Measurements from ENCODE around the gene TSPAN8.
"Not testable (repeated sequence)": the region's sequence is repeated elsewhere in the genome, so short reads cannot be mapped to it uniquely, and the experiment has no call there.

TSPAN8 gene

GRCh38 chr12:71183018-71183417 is 25.2 kb upstream of the TSPAN8 start:
- ATAC-seq (replicated peaks; ENCODE audit: extremely low read depth, poor library complexity, severe bottlenecking) (no peak), DNase-seq (ENCODE audit: low spot score in 2 of 2) (no peak)
- H3K27me3 Mint-ChIP-seq, result no peaks in the 10 kb centered on the region
- peaks cover 9% of the 10 kb centered on the region for H3K9me3 Mint-ChIP-seq
- no peaks in the 10 kb centered on the region for H3K4me1 Mint-ChIP-seq
- no peak overlapping the region for H3K4me3 Mint-ChIP-seq
- H3K27ac Mint-ChIP-seq (ENCODE audit: low read depth), result no peak overlapping the region
- H3K36me3 Mint-ChIP-seq (ENCODE audit: insufficient read depth), result no peaks in the 10 kb centered on the region

DNA sequence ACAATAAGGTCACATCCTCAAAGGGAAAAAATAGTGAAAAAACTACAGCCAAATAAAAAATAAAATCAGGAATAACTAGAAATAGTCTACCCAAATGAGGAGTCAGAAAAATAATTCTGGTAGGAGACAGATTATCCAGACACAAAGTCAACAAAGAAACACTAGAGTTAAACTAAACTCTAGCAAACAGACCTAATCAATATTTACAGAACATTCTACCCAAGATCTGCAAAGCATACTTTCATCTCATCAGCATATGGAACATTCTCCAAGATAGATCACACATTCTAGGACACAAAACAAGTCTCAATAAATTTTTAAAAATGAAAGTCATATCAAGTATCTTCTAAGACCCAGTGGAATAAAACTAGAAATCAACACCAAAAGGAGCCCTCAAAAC is 20.4 kb upstream of the TSPAN8 start:
- H3K36me3 Mint-ChIP-seq (ENCODE audit: insufficient read depth), result no peaks in the 10 kb centered on the region
- no peaks in the 10 kb centered on the region for H3K4me1 Mint-ChIP-seq
- H3K9me3 Mint-ChIP-seq, result peaks cover 18% of the 10 kb centered on the region
- H3K27ac Mint-ChIP-seq (ENCODE audit: low read depth), result no peak overlapping the region
- DNase-seq (ENCODE audit: low spot score in 2 of 2) (no peak), ATAC-seq (replicated peaks; ENCODE audit: extremely low read depth, poor library complexity, severe bottlenecking) (no peak)
- H3K27me3 Mint-ChIP-seq, result no peaks in the 10 kb centered on the region
- H3K4me3 Mint-ChIP-seq, result no peak overlapping the region

DNA sequence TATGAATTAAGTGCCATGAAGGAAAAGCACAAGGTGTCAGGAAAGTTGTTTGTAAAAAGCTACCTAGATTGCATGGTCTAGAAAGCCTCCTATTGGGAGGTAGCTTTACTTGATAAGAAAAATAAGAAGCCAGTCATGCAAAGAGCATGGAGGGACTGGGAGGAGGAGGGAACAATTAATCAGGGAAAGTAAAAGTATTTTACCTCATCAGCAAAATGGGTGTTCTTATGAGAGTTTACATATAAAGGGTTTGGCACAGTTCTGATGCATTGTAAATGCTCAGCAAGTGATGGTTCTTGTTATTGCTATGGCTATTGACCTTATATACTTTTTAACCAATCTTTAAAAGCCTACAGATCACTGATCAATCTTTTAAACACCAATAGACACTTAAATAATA is 17.0 kb upstream of the TSPAN8 start:
- ATAC-seq (replicated peaks; ENCODE audit: extremely low read depth, poor library complexity, severe bottlenecking), result no peak
- no peak for DNase-seq (ENCODE audit: low spot score in 2 of 2)
- peaks cover 11% of the 10 kb centered on the region for H3K9me3 Mint-ChIP-seq
- H3K27me3 Mint-ChIP-seq, result no peaks in the 10 kb centered on the region
- no peaks in the 10 kb centered on the region for H3K36me3 Mint-ChIP-seq (ENCODE audit: insufficient read depth)
- H3K27ac Mint-ChIP-seq (ENCODE audit: low read depth), result no peak overlapping the region
- no peak overlapping the region for H3K4me3 Mint-ChIP-seq
- no peaks in the 10 kb centered on the region for H3K4me1 Mint-ChIP-seq

GRCh38 chr12:71174146-71174545 is 16.3 kb upstream of the TSPAN8 start:
- H3K27me3 Mint-ChIP-seq, result no peaks in the 10 kb centered on the region
- no peak overlapping the region for H3K4me3 Mint-ChIP-seq
- ATAC-seq (replicated peaks; ENCODE audit: extremely low read depth, poor library complexity, severe bottlenecking), result no peak
- H3K27ac Mint-ChIP-seq (ENCODE audit: low read depth), result no peak overlapping the region
- peaks cover 15% of the 10 kb centered on the region for H3K9me3 Mint-ChIP-seq
- H3K4me1 Mint-ChIP-seq, result no peaks in the 10 kb centered on the region
- H3K36me3 Mint-ChIP-seq (ENCODE audit: insufficient read depth), result no peaks in the 10 kb centered on the region
- no peak for DNase-seq (ENCODE audit: low spot score in 2 of 2)

- Mint-ChIP-seq H3K9me3 (peaks cover 30% of the 10 kb centered on the region), H3K27me3 (no peaks in the 10 kb centered on the region), H3K4me3 (no peak overlapping the region), H3K27ac (ENCODE audit: low read depth) (no peak overlapping the region), H3K36me3 (ENCODE audit: insufficient read depth) (no peaks in the 10 kb centered on the region), H3K4me1 (no peaks in the 10 kb centered on the region)
- DNase-seq (ENCODE audit: low spot score in 2 of 2) (no peak), ATAC-seq (replicated peaks; ENCODE audit: extremely low read depth, poor library complexity, severe bottlenecking) (no peak)
These were observed 12.7 kb upstream of the TSPAN8 start for GRCh38 chr12:71170456-71170855.

GRCh38 chr12:71169286-71169685 is 11.5 kb upstream of the TSPAN8 start:
- no peak for ATAC-seq (replicated peaks; ENCODE audit: extremely low read depth, poor library complexity, severe bottlenecking)
- Mint-ChIP-seq H3K27ac (ENCODE audit: low read depth) (no peak overlapping the region), H3K9me3 (peaks cover 34% of the 10 kb centered on the region), H3K27me3 (no peaks in the 10 kb centered on the region), H3K4me3 (no peak overlapping the region), H3K4me1 (no peaks in the 10 kb centered on the region), H3K36me3 (ENCODE audit: insufficient read depth) (no peaks in the 10 kb centered on the region)
- no peak for DNase-seq (ENCODE audit: low spot score in 2 of 2)

- no peaks in the 10 kb centered on the region for H3K36me3 Mint-ChIP-seq (ENCODE audit: insufficient read depth)
- H3K27ac Mint-ChIP-seq (ENCODE audit: low read depth), result no peak overlapping the region
- no peaks in the 10 kb centered on the region for H3K4me1 Mint-ChIP-seq
- peaks cover 30% of the 10 kb centered on the region for H3K9me3 Mint-ChIP-seq
- ATAC-seq (replicated peaks; ENCODE audit: extremely low read depth, poor library complexity, severe bottlenecking) (no peak), DNase-seq (ENCODE audit: low spot score in 2 of 2) (no peak)
- no peak overlapping the region for H3K4me3 Mint-ChIP-seq
- H3K27me3 Mint-ChIP-seq, result no peaks in the 10 kb centered on the region
These were observed 9.2 kb upstream of the TSPAN8 start for GRCh38 chr12:71166862-71167496.

- H3K4me3 Mint-ChIP-seq, result no peak overlapping the region
- no peaks in the 10 kb centered on the region for H3K4me1 Mint-ChIP-seq
- no peak overlapping the region for H3K27ac Mint-ChIP-seq (ENCODE audit: low read depth)
- no peak for ATAC-seq (replicated peaks; ENCODE audit: extremely low read depth, poor library complexity, severe bottlenecking)
- no peaks in the 10 kb centered on the region for H3K27me3 Mint-ChIP-seq
- no peaks in the 10 kb centered on the region for H3K36me3 Mint-ChIP-seq (ENCODE audit: insufficient read depth)
- H3K9me3 Mint-ChIP-seq, result peaks cover 30% of the 10 kb centered on the region
- DNase-seq (ENCODE audit: low spot score in 2 of 2), result no peak
These were observed 8.5 kb upstream of the TSPAN8 start for GRCh38 chr12:71166280-71166679.

DNA sequence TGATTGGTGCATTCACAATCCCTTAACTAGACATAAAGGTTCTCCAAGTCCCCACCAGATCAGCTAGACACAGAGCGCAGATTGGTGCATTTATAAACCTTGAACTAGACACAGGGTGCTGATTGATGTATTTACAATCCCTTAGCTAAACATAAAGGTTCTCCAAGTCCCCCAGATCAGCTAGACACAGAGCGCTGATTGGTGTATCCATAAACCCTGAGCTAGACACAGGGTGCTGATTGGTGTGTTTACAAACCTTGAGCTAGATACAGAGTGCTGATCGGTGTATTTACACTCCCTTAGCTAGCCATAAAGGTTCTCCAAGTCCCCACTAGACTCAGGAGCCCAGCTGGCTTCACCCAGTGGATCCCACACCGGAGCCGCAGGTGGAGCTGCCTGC is 8.0 kb upstream of the TSPAN8 start:
- not testable (repeated sequence) for H3K4me3 Mint-ChIP-seq; H3K36me3 Mint-ChIP-seq (ENCODE audit: insufficient read depth); ATAC-seq (replicated peaks; ENCODE audit: extremely low read depth, poor library complexity, severe bottlenecking); DNase-seq (ENCODE audit: low spot score in 2 of 2); H3K4me1 Mint-ChIP-seq; H3K27ac Mint-ChIP-seq (ENCODE audit: low read depth); H3K27me3 Mint-ChIP-seq
- H3K9me3 Mint-ChIP-seq, result peaks cover 30% of the 10 kb centered on the region

GRCh38 chr12:71164568-71165197 is 6.9 kb upstream of the TSPAN8 start:
- ATAC-seq (replicated peaks; ENCODE audit: extremely low read depth, poor library complexity, severe bottlenecking) (no peak), DNase-seq (ENCODE audit: low spot score in 2 of 2) (no peak)
- Mint-ChIP-seq H3K9me3 (peaks cover 35% of the 10 kb centered on the region), H3K27ac (ENCODE audit: low read depth) (no peak overlapping the region), H3K4me3 (no peak overlapping the region), H3K27me3 (no peaks in the 10 kb centered on the region), H3K36me3 (ENCODE audit: insufficient read depth) (no peaks in the 10 kb centered on the region), H3K4me1 (no peaks in the 10 kb centered on the region)

- DNase-seq (ENCODE audit: low spot score in 2 of 2), result no peak
- Mint-ChIP-seq H3K36me3 (ENCODE audit: insufficient read depth) (no peaks in the 10 kb centered on the region), H3K4me1 (no peaks in the 10 kb centered on the region), H3K4me3 (no peak overlapping the region), H3K27ac (ENCODE audit: low read depth) (no peak overlapping the region), H3K27me3 (no peaks in the 10 kb centered on the region), H3K9me3 (peaks cover 32% of the 10 kb centered on the region)
- ATAC-seq (replicated peaks; ENCODE audit: extremely low read depth, poor library complexity, severe bottlenecking), result no peak
These were observed 6.4 kb upstream of the TSPAN8 start for GRCh38 chr12:71164166-71164565.

- Mint-ChIP-seq H3K27ac (ENCODE audit: low read depth) (no peak overlapping the region), H3K9me3 (peaks cover 21% of the 10 kb centered on the region), H3K4me1 (no peaks in the 10 kb centered on the region), H3K36me3 (ENCODE audit: insufficient read depth) (no peaks in the 10 kb centered on the region), H3K27me3 (no peaks in the 10 kb centered on the region), H3K4me3 (no peak overlapping the region)
- no peak for DNase-seq (ENCODE audit: low spot score in 2 of 2)
- ATAC-seq (replicated peaks; ENCODE audit: extremely low read depth, poor library complexity, severe bottlenecking), result no peak
These were observed 5.3 kb upstream of the TSPAN8 start for GRCh38 chr12:71162832-71163763.

DNA sequence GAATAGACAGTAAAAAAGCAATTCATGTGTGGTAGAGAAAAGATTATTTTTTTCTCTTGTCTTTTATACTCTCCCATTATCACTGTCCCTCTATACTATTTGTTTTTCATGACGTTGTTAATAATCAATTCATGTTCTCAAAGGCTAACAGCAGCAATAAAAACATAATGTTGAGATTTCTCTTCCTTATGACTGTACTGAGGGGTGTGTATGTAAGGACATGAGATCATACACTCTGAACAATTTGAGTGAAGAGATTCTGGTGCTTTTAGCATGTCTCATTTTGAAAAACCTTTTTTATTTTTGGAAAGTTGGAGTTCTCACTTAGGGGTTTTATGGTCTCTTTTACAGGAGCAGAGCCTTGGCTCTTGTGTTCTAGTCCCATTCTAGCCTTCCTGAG is 3.8 kb upstream of the TSPAN8 start:
- H3K36me3 Mint-ChIP-seq (ENCODE audit: insufficient read depth), result no peaks in the 10 kb centered on the region
- H3K9me3 Mint-ChIP-seq, result peaks cover 12% of the 10 kb centered on the region

More for the DNA sequence above, 3.8 kb upstream of the TSPAN8 start:
- H3K27me3 Mint-ChIP-seq, result no peaks in the 10 kb centered on the region
- ATAC-seq (replicated peaks; ENCODE audit: extremely low read depth, poor library complexity, severe bottlenecking), result no peak
- no peak overlapping the region for H3K4me3 Mint-ChIP-seq
- DNase-seq (ENCODE audit: low spot score in 2 of 2), result no peak
- no peaks in the 10 kb centered on the region for H3K4me1 Mint-ChIP-seq
- H3K27ac Mint-ChIP-seq (ENCODE audit: low read depth), result no peak overlapping the region
